ENCODE measurements around the gene ARHGAP29.

- TF ChIP-seq EZH2 (IDR thresholded peaks at IDR 0.05; ENCODE audit: low read length) (no peak), CTCF (optimal IDR thresholded peaks at IDR 0.05 in 1 of 3, IDR thresholded peaks at IDR 0.05 in 1 of 3, conservative IDR thresholded peaks at IDR 0.05 in 1 of 3; ENCODE audit: extremely low read depth in 1 of 3, insufficient read depth in 2 of 3, low read length in 3 of 3) (no peak)
These were observed 50.4 kb downstream of the ARHGAP29 start for GRCh38 chr1:94186946-94187345.

Data from keratinocyte (primary cell).